K562 (cell line): ENCODE measurements around the gene LMAN1L. TPM values are rescaled to one million over a fixed set of nuclear protein-coding genes. Genes with fewer than 3 reads are reported as not detected.

Experiments used
- ATAC-seq: fragments of 200-7000 bp; cut with Tn5 transposase; 3 replicates; pipeline ENCODE4 v1.9.1; 2020; ENCODE audit warnings: moderate library complexity
- BruUV-seq: library from RNA; stranded (reverse); fragments of 400-500 nt; replicated peaks from 2 replicates; lab custom pipeline; 2021; lab: Mats Ljungman, UMichigan
- CTCF ChIA-PET: fragments of 300-600 bp; formaldehyde crosslinking; extraction: SDS; loops from one replicate; lab custom pipeline; 2021; ENCODE audit warnings: low intra/inter-chr PET ratio; lab: Yijun Ruan, JAX
- POLR2A ChIA-PET: fragments of 300-600, 350-650 bp; sonication (Branson Sonifier 250); formaldehyde crosslinking; extraction: SDS; loops from one replicate; lab custom pipeline; 2021; ENCODE audit warnings: antibody characterized with exemption, inconsistent platforms; lab: Yijun Ruan, JAX
- DNase-seq, 4 experiments: peaks; one replicate each; pipeline versions ENCODE4 v3.0.0 to v3.0.0-alpha.2; 2011 to 2018; ENCODE audit warnings: low spot score in 3 of 4, mixed read lengths in 3 of 4; ENCODE audit errors: extremely low read depth in 1 of 4
- FAIRE-seq: peaks from 2 replicates; lab custom pipeline; 2011; peaks lifted over from hg19 to GRCh38; lab: Jason Lieb, UNC
- H2AFZ ChIP-seq: 2 replicates; pipeline ENCODE4 v1.6.0; 2011; ENCODE audit warnings: low read depth, low read length, control low read depth, inconsistent platforms
- H3K27ac ChIP-seq: fragments of 200-600 bp; 3 replicates; pipeline ENCODE4 v1.8.0; 2011; ENCODE audit warnings: low read depth, mild to moderate bottlenecking, control low read depth, inconsistent platforms, low read length, moderate library complexity, mixed read lengths; ENCODE audit errors: extremely low read depth
- H3K27me3 ChIP-seq, 2 experiments: fragments of 300-600 bp in 1 of 2; 2 replicates in 1 of 2; 3 replicates in 1 of 2; pipeline versions ENCODE4 v1.6.0 to v1.8.0; 2011; ENCODE audit warnings: inconsistent platforms in 2 of 2, low read length in 2 of 2, mild to moderate bottlenecking in 1 of 2, mixed read lengths in 1 of 2, moderate library complexity in 1 of 2; ENCODE audit not compliant: control insufficient read depth in 2 of 2, insufficient read depth in 2 of 2
- H3K36me3 ChIP-seq: fragments of 300-600 bp; 3 replicates; pipeline ENCODE4 v1.8.0; 2011; ENCODE audit warnings: mild to moderate bottlenecking, low read length, inconsistent platforms; ENCODE audit not compliant: control insufficient read depth, insufficient read depth
- H3K4me1 ChIP-seq, 2 experiments: fragments of 200-600 bp in 1 of 2; replicated peaks in 1 of 2; 2 replicates in 1 of 2; 3 replicates in 1 of 2; pipeline versions ENCODE4 v1.5.1 to v1.8.0; 2011; ENCODE audit warnings: inconsistent platforms in 2 of 2, low read length in 2 of 2, mild to moderate bottlenecking in 1 of 2, mixed read lengths in 1 of 2, moderate library complexity in 1 of 2; ENCODE audit not compliant: control insufficient read depth in 2 of 2, insufficient read depth in 2 of 2
- H3K4me2 ChIP-seq: 2 replicates; pipeline ENCODE4 v1.6.1; 2011; ENCODE audit warnings: low read length, control low read depth, inconsistent platforms, mixed read lengths; ENCODE audit not compliant: insufficient read depth
- H3K4me3 ChIP-seq: fragments of 200-600 bp; sonication (generic), shearing (Covaris generic); 2 replicates; pipeline ENCODE4 v1.5.1; 2016; ENCODE audit warnings: control low read depth, inconsistent platforms
- H3K79me2 ChIP-seq: fragments of 200-600 bp; 3 replicates; pipeline ENCODE4 v1.8.0; 2011; ENCODE audit warnings: low read length, inconsistent platforms; ENCODE audit not compliant: control insufficient read depth, insufficient read depth
- H3K9ac ChIP-seq, 2 experiments: 2 replicates each; pipeline versions ENCODE4 v1.6.0 to v1.6.1; 2011; ENCODE audit warnings: low read depth in 2 of 2, low read length in 2 of 2, control low read depth in 1 of 2, inconsistent platforms in 1 of 2, mild to moderate bottlenecking in 1 of 2, mixed read lengths in 1 of 2; ENCODE audit not compliant: insufficient read depth in 1 of 2
- H3K9me1 ChIP-seq: one replicate; pipeline ENCODE4 v1.6.0; 2011; ENCODE audit warnings: inconsistent platforms, mild to moderate bottlenecking, low read length, moderate library complexity; ENCODE audit not compliant: control insufficient read depth, insufficient read depth
- H3K9me3 ChIP-seq: replicated peaks from 2 replicates; pipeline ENCODE4 v1.5.1; 2011; ENCODE audit warnings: low read depth, low read length, inconsistent platforms; ENCODE audit not compliant: control insufficient read depth, insufficient read depth
- H4K20me1 ChIP-seq: replicated peaks from 2 replicates; pipeline ENCODE4 v1.6.1; 2011; ENCODE audit warnings: low read length, inconsistent platforms, mixed read lengths; ENCODE audit not compliant: control insufficient read depth, insufficient read depth
- ARID1B ChIP-seq: fragments of 450-650 bp; IDR thresholded peaks from 2 replicates; pipeline ENCODE4 v1.6.1; 2016; ENCODE audit warnings: antibody characterized with exemption, mild to moderate bottlenecking, inconsistent platforms
- CBFA2T3 ChIP-seq: fragments of 450-650 bp; IDR thresholded peaks from 2 replicates; pipeline ENCODE4 v1.6.1; 2017
- DEAF1 ChIP-seq: fragments of 450-650 bp; formaldehyde crosslinking; IDR thresholded peaks from 2 replicates; pipeline ENCODE4 v1.4.0; 2020; ENCODE audit warnings: mild to moderate bottlenecking, moderate library complexity
- DPF2 ChIP-seq: fragments of 450-650 bp; IDR thresholded peaks from 2 replicates; pipeline ENCODE4 v1.6.1; 2016
- EGR1 ChIP-seq: fragments of 450-650 bp; conservative IDR thresholded peaks from 2 replicates; pipeline ENCODE4 v1.6.1; 2017; ENCODE audit warnings: mild to moderate bottlenecking
- HDAC1 ChIP-seq, 2 experiments: fragments of 450-650 bp; IDR thresholded peaks; 2 replicates each; pipeline ENCODE4 v1.6.1; 2016 to 2017; ENCODE audit warnings: inconsistent platforms in 1 of 2, mild to moderate bottlenecking in 1 of 2, moderate library complexity in 1 of 2
- IRF9 ChIP-seq: fragments of 450-650 bp; IDR thresholded peaks from 2 replicates; pipeline ENCODE4 v1.6.1; 2016; ENCODE audit warnings: missing biosample characterization, missing genetic modification characterization
- KAT8 ChIP-seq: fragments of 450-650 bp; IDR thresholded peaks from 2 replicates; pipeline ENCODE4 v1.6.1; 2016; ENCODE audit warnings: low read depth, mild to moderate bottlenecking
- KLF10 ChIP-seq: fragments of 250-450 bp; sonication (Bioruptor Pico); IDR thresholded peaks from 2 replicates; pipeline ENCODE4 v1.6.1; 2021; ENCODE audit warnings: matching md5 sums
- KLF6 ChIP-seq: fragments of 250-450 bp; sonication (Bioruptor Pico); IDR thresholded peaks from 2 replicates; pipeline ENCODE4 v1.4.0; 2020; ENCODE audit warnings: mild to moderate bottlenecking, moderate library complexity, borderline replicate concordance
- MCM5 ChIP-seq: fragments of 450-650 bp; IDR thresholded peaks from 2 replicates; pipeline ENCODE4 v1.6.1; 2016; ENCODE audit warnings: low read depth
- NCOR1 ChIP-seq: fragments of 450-650 bp; IDR thresholded peaks from 2 replicates; pipeline ENCODE4 v1.6.1; 2016; ENCODE audit warnings: mild to moderate bottlenecking, moderate library complexity
- SMARCE1 ChIP-seq: fragments of 450-650 bp; IDR thresholded peaks from 2 replicates; pipeline ENCODE4 v1.7.1; 2016; ENCODE audit warnings: mild to moderate bottlenecking
- TBP ChIP-seq: optimal IDR thresholded peaks from 2 replicates; pipeline ENCODE3; 2011; ENCODE audit warnings: low read depth, low read length, improper control_type of control experiment
- TCF3 ChIP-seq: sonication (generic); formaldehyde crosslinking; IDR thresholded peaks from 2 replicates; pipeline ENCODE4 v1.4.0; 2020; ENCODE audit warnings: mild to moderate bottlenecking, missing genetic modification reagents
- TCFL5 ChIP-seq: fragments of 250-450 bp; sonication (Bioruptor Pico); conservative IDR thresholded peaks from 2 replicates; pipeline ENCODE4 v1.6.1; 2021; ENCODE audit warnings: mild to moderate bottlenecking, moderate library complexity, matching md5 sums
- TEAD4 ChIP-seq, 2 experiments: sonication (generic) in 1 of 2; formaldehyde crosslinking in 1 of 2; IDR thresholded peaks; 2 replicates each; pipeline versions ENCODE4 v1.6.1 to v1.8.0; 2012 to 2022; ENCODE audit warnings: borderline replicate concordance in 1 of 2, inconsistent platforms in 1 of 2, low read length in 1 of 2, mild to moderate bottlenecking in 1 of 2, missing genetic modification reagents in 1 of 2
- ZBTB33 ChIP-seq: sonication (generic); formaldehyde crosslinking; IDR thresholded peaks from 2 replicates; pipeline ENCODE4 v1.8.1; 2023; ENCODE audit warnings: mild to moderate bottlenecking, missing genetic modification reagents
- ZBTB7A ChIP-seq: IDR thresholded peaks from 2 replicates; pipeline ENCODE4 v1.6.1; 2011; ENCODE audit warnings: low read depth, mild to moderate bottlenecking, low read length, moderate library complexity, borderline replicate concordance; ENCODE audit not compliant: control insufficient read depth
- ZNF253 ChIP-seq: fragments of 250-450 bp; sonication (Bioruptor Pico); conservative IDR thresholded peaks from 2 replicates; pipeline ENCODE4 v1.6.1; 2021; ENCODE audit warnings: mild to moderate bottlenecking
- WGBS: fragments of 100-300 bp; shearing (Covaris generic); methylation state at CpG from one replicate; pipeline ENCODE4 v1.1.6; 2016; ENCODE audit warnings: low coverage, mixed read lengths; ENCODE audit not compliant: insufficient coverage; ENCODE audit errors: missing lambda C conversion rate; 5-methylcytosine and 5-hydroxymethylcytosine counted together
- in situ Hi-C: fragments of 300-500 bp; cut with MboI; formaldehyde crosslinking; loops from 4 replicates; pipeline ENCODE4 v1.15.0; 2018; ENCODE audit warnings: inconsistent platforms, mixed read lengths
- intact Hi-C: fragments of 100-400 bp; cut with micrococcal nuclease; formaldehyde crosslinking; loops from 2 replicates; pipeline ENCODE4 v1.14.2; 2022
- polyA plus RNA-seq, 8 experiments: library from polyadenylated mRNA; depleted of rRNA in 4 of 8; stranded (reverse) in 5 of 8; unstranded in 3 of 8; fragments of >200 nt; fragmentation: Nextera tagmentation in 2 of 8; fragmentation: Illumina TruSeq in 1 of 8; extraction: Ambion mirVana in 2 of 8; extraction: Trizol in 1 of 8; gene quantifications; 2 replicates each; pipeline versions ENCODE4 v1.2.1 to v1.2.3, GENCODE V29; 2011 to 2014; ENCODE audit warnings: inconsistent platforms in 1 of 8, missing spikeins in 1 of 8
- total RNA-seq, 7 experiments: library from RNA; depleted of rRNA in 6 of 7; stranded (reverse); fragments of >200 nt in 6 of 7; fragmentation: Illumina TruSeq in 2 of 7; extraction: Trizol in 2 of 7; gene quantifications; 2 replicates each; pipeline versions ENCODE4 v1.2.1 to v1.2.3, GENCODE V29; 2011 to 2021; ENCODE audit warnings: low replicate concordance in 1 of 7

Gene LMAN1L
- total and polyA plus RNA-seq, 9 of the 15 experiments (the other 6 are each of a cell fraction or from before 2014, with no cell fraction given), result not detected

GRCh38 chr15:74778599-74778970 lies 34.0 kb upstream of the LMAN1L start:
- peak overlapping the region in 1 of 2 experiments; percentile 6; a peak in 1 of 4 replicates for H3K9ac ChIP-seq
- H3K4me2 ChIP-seq, result no peak overlapping the region
- H3K4me1 ChIP-seq, result peaks cover 37 to 56% of the 10 kb centered on the region in 2 experiments
- CTCF ChIA-PET, result interaction anchor here (0.7 to 1.1 kb wide), 2 partner anchors 22 to 1385 kb away, joined by 3 read pairs; no protein-coding TSS in a partner anchor
- POLR2A ChIA-PET, result interaction anchor here (0.6 to 1.7 kb wide), 3 partner anchors 8 to 409 kb away, joined by 3 to 8 read pairs (median 3); no protein-coding TSS in a partner anchor
- no peak for ATAC-seq
- intact Hi-C loops, result loop anchor here (10.0 kb wide), 1 partner anchor 426 kb away; the partner anchor contains the start of gene C15orf39
- WGBS, result 13% methylated on average over 5 of the region's 5 CpGs
- peaks cover 16% of the 10 kb centered on the region for H3K79me2 ChIP-seq
- H2AFZ ChIP-seq, result no peak overlapping the region
- peak; percentile 72 for FAIRE-seq
- H3K9me3 ChIP-seq, result no peaks in the 10 kb centered on the region
- no TSS peak for BruUV-seq
- no peak overlapping the region for H3K4me3 ChIP-seq
- DNase-seq, result peak in 3 of 4 experiments; percentile 47 to 62 (median 50)
- H3K36me3 ChIP-seq, result no peaks in the 10 kb centered on the region
- no peaks in the 10 kb centered on the region; the same call in 1 of the 2 replicates for H4K20me1 ChIP-seq
- no peaks in the 10 kb centered on the region for H3K27me3 ChIP-seq
- H3K9me1 ChIP-seq, result peaks cover 4% of the 10 kb centered on the region
- no peak overlapping the region for H3K27ac ChIP-seq
- in situ Hi-C loops, result no loop called here
- 0 out of 2 replicates have a peak, but pooled peaks have one; percentile 40 for TF ChIP-seq NCOR1
- TF ChIP-seq ZNF253, result no peak
- no peak for TF ChIP-seq DEAF1 (CRISPR knock-in tag)
- no peak for TF ChIP-seq KLF10 (CRISPR knock-in tag)
- TF ChIP-seq TCF3 (CRISPR knock-in tag), result peak; percentile 52
- no peak for TF ChIP-seq TCFL5 (CRISPR knock-in tag)
- no peak for TF ChIP-seq MCM5
- TF ChIP-seq ARID1B, result peak; percentile 42; the same call in 1 of the 2 replicates
- TF ChIP-seq CBFA2T3, result peak; percentile 83
- 0 out of 2 replicates have a peak, but pooled peaks have one; percentile 17 for TF ChIP-seq TEAD4 (IDR thresholded peaks at IDR 0.05; ENCODE audit: low read length)
- no peak for TF ChIP-seq TEAD4 (CRISPR knock-in tag; IDR thresholded peaks at IDR 0.05; ENCODE audit: borderline replicate concordance)
- peak; percentile 27 for TF ChIP-seq EGR1
- no peak for TF ChIP-seq IRF9 (tag)
- peak; percentile 36; the same call in 1 of the 2 replicates for TF ChIP-seq SMARCE1
- 0 out of 4 replicates have a peak, but pooled peaks of 1 of the 2 experiments have one; percentile 19 for TF ChIP-seq HDAC1 (IDR thresholded peaks at IDR 0.05)
- peak; percentile 65; the same call in 1 of the 2 replicates for TF ChIP-seq ZBTB7A
- TF ChIP-seq TBP, result no peak
- TF ChIP-seq ZBTB33 (CRISPR knock-in tag), result no peak
- TF ChIP-seq KAT8, result no peak
- peak; percentile 56; the same call in 1 of the 2 replicates for TF ChIP-seq DPF2
- no peak for TF ChIP-seq KLF6 (CRISPR knock-in tag)
